Measurements from ENCODE around the gene SLC26A4. TPM values are rescaled to one million over a fixed set of nuclear protein-coding genes. Genes with fewer than 3 reads are reported as not detected.

The SLC26A4 gene
- polyA plus RNA-seq, 1 experiment: 0.12 TPM

GRCh38 chr7:107641676-107642075 lies 19.0 kb upstream of the SLC26A4 start:
- ChIA-PET POLR2A (no interaction called here), CTCF (interaction anchor here (0.9 kb wide), 1 partner anchor 18 kb away, joined by 4 read pairs; no protein-coding TSS in a partner anchor)
- H3K4me3 ChIP-seq (ENCODE audit: low read depth, low read length): no peak overlapping the region
- no peak for DNase-seq (ENCODE audit: low read depth)
- H3K36me3 ChIP-seq (ENCODE audit: control insufficient read depth, insufficient read depth, low read length): no peaks in the 10 kb centered on the region
- no peak for TF ChIP-seq CTCF (IDR thresholded peaks at IDR 0.05; ENCODE audit: insufficient read depth, low read depth, low read length)
- no peaks in the 10 kb centered on the region for H3K27me3 ChIP-seq (ENCODE audit: control insufficient read depth, insufficient read depth, low read length)

GRCh38 chr7:107642501-107642900 lies 18.1 kb upstream of the SLC26A4 start:
- no peak for TF ChIP-seq CTCF (IDR thresholded peaks at IDR 0.05; ENCODE audit: insufficient read depth, low read depth, low read length)
- DNase-seq (ENCODE audit: low read depth): no peak
- H3K27me3 ChIP-seq (ENCODE audit: control insufficient read depth, insufficient read depth, low read length): no peaks in the 10 kb centered on the region
- H3K36me3 ChIP-seq (ENCODE audit: control insufficient read depth, insufficient read depth, low read length): no peaks in the 10 kb centered on the region
- ChIA-PET POLR2A (no interaction called here), CTCF (interaction anchor here (0.6 to 0.9 kb wide), 2 partner anchors 19 to 499 kb away, joined by 3 to 4 read pairs; no protein-coding TSS in a partner anchor)
- H3K4me3 ChIP-seq (ENCODE audit: low read depth, low read length): no peak overlapping the region

GRCh38 chr7:107643407-107643806 lies 17.2 kb upstream of the SLC26A4 start:
- POLR2A ChIA-PET: no interaction called here
- Histone ChIP-seq H3K27me3 (ENCODE audit: control insufficient read depth, insufficient read depth, low read length) (no peaks in the 10 kb centered on the region), H3K36me3 (ENCODE audit: control insufficient read depth, insufficient read depth, low read length) (no peaks in the 10 kb centered on the region), H3K4me3 (ENCODE audit: low read depth, low read length) (no peak overlapping the region)
- DNase-seq (ENCODE audit: low read depth): peak; percentile 21
- CTCF ChIA-PET: interaction anchor here (0.6 to 0.8 kb wide), 2 partner anchors 8 to 21 kb away, joined by 3 read pairs; no protein-coding TSS in a partner anchor
- peak; percentile 63 for TF ChIP-seq CTCF (IDR thresholded peaks at IDR 0.05; ENCODE audit: insufficient read depth, low read depth, low read length)

- TF ChIP-seq CTCF (IDR thresholded peaks at IDR 0.05; ENCODE audit: insufficient read depth, low read depth, low read length): no peak
- H3K36me3 ChIP-seq (ENCODE audit: control insufficient read depth, insufficient read depth, low read length): no peaks in the 10 kb centered on the region
- no peaks in the 10 kb centered on the region for H3K27me3 ChIP-seq (ENCODE audit: control insufficient read depth, insufficient read depth, low read length)
- no peak for DNase-seq (ENCODE audit: low read depth)
- no peak overlapping the region for H3K4me3 ChIP-seq (ENCODE audit: low read depth, low read length)
- ChIA-PET CTCF (no interaction called here), POLR2A (no interaction called here)
Measured at GRCh38 chr7:107643938-107644308, 16.7 kb upstream of the SLC26A4 start.

- CTCF ChIA-PET: interaction anchor here (0.7 kb wide), 1 partner anchor 905 kb away, joined by 3 read pairs; no protein-coding TSS in a partner anchor
Measured at GRCh38 chr7:107644309-107644974, 16.2 kb upstream of the SLC26A4 start.

More at GRCh38 chr7:107644309-107644974, 16.2 kb upstream of the SLC26A4 start:
- no peaks in the 10 kb centered on the region for H3K27me3 ChIP-seq (ENCODE audit: control insufficient read depth, insufficient read depth, low read length)
- H3K36me3 ChIP-seq (ENCODE audit: control insufficient read depth, insufficient read depth, low read length): no peaks in the 10 kb centered on the region
- DNase-seq (ENCODE audit: low read depth): no peak
- no peak overlapping the region for H3K4me3 ChIP-seq (ENCODE audit: low read depth, low read length)
- POLR2A ChIA-PET: no interaction called here
- no peak for TF ChIP-seq CTCF (IDR thresholded peaks at IDR 0.05; ENCODE audit: insufficient read depth, low read depth, low read length)

All from BJ (cell line).